ENCODE results near the gene DOK7.

The DOK7 gene

DNA sequence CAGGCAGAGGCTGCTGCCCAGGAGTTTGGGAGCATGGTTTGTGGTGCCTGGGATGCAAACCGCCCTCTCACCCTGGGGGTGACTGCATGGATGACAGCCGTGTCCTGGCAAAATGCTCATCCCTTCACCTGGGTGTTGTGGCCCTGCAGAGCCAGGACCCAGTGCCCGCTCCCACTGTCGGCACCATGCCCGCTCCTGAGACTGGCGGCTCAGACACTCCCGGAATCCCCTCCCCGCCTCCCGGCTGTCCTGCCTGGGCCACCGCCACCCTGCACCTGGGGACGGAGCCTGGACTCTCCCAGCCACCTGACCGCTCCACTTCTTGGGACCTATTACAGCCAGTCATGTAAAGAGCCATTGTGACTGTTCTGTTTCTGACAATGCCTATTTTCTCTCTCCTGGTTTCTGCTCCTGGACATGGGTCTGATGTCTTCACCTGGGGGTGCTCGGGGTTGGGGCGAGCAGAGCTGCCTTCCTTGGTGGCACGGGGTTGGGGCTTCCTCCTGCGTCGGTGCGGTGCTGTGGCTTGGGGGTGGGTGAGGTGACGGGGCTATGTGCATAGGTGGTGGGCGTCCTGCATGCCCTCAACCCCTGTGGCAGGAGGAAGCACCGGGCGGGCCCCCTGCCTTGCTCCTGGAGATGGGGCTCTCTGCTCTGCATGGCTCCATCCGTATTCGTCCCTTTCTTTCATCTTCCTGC lies 38.2 kb downstream of the DOK7 start:
- no peak overlapping the region for H3K27ac ChIP-seq
- TF ChIP-seq CTCF (IDR thresholded peaks at IDR 0.05) (no peak), ZFX (IDR thresholded peaks at IDR 0.05; ENCODE audit: borderline replicate concordance) (no peak)

DNA sequence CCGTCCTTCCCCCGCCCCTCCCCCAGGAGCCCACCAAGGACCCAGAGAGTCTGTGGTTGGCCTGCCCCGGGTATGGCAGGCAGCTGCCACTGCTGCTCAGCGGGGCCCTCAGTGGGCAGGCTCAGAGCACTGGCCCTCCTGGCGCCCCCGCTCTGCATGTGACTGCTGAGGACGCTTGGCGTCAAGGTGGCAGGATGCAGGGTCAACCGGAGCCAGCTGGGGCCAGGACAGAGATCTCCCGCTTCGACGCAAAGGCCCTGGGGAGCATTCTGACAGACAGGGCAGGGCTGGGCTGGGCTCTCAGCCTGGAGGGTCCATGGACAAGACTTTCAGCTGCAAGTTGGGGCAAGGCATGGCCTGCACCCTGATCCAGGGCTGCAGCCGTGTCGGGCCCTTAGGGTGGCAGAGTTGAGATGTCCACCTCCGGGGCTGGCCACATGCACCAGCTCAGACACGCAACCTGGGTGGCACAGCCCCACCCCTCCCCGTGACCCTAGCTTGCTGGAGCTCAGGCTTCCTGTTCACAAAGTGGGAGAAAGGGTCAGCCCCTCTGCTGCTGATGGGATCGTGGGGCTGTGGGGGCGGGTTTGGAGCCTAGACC lies 38.8 kb downstream of the DOK7 start:
- TF ChIP-seq ZFX (IDR thresholded peaks at IDR 0.05; ENCODE audit: borderline replicate concordance) (no peak), CTCF (IDR thresholded peaks at IDR 0.05) (no peak)
- H3K27ac ChIP-seq, result no peak overlapping the region

- TF ChIP-seq CTCF (IDR thresholded peaks at IDR 0.05) (no peak), ZFX (IDR thresholded peaks at IDR 0.05; ENCODE audit: borderline replicate concordance) (no peak)
These were observed 40.1 kb downstream of the DOK7 start for GRCh38 chr4:3502941-3503936.

DNA sequence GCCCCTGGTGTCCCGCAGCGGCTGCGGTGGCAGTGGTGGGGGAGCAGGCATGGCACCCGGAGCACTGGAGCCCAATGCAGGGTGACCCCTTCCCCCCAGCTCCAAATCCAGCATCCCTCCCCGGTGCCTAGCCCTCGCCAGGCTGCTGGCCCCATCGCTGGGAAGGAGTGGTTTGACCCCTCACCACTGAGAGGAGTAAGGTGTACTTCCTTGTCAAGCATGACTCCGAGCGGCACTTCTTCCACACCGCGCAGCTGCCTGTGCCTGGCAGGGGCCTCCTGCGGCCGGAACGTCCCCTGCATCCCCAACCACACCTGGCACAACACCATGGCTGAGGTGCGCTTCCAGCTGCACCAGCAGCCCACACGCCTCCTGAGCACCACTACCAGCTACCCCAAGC lies 42.1 kb downstream of the DOK7 start:
- H3K27ac ChIP-seq, result no peak overlapping the region
- TF ChIP-seq ZFX (IDR thresholded peaks at IDR 0.05; ENCODE audit: borderline replicate concordance) (no peak), CTCF (IDR thresholded peaks at IDR 0.05) (no peak)

More at GRCh38 chr4:3502941-3503936, 40.1 kb downstream of the DOK7 start:
- no peak overlapping the region for H3K27ac ChIP-seq

DNA sequence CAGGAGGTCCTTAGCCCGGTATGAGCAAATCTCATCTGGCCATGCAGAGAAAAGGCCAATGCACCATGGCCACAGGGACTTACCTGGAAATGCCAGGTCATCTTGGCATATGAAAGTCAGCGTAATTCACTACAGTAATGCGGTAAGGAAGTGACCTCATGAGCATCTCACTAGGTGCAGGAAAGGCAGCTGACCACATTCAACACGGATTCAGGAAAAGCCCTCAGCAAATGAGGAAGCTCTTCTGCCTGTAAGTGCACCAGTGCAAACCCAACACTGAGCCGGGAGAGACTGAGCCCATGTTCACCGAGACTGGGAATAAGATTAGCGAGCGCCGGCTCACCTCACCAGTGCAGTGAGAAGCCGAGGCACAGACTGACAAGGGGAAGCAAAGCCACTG lies 45.4 kb downstream of the DOK7 start:
- TF ChIP-seq ZFX (IDR thresholded peaks at IDR 0.05; ENCODE audit: borderline replicate concordance) (no peak), CTCF (IDR thresholded peaks at IDR 0.05) (no peak)
- H3K27ac ChIP-seq, result no peak overlapping the region

GRCh38 chr4:3510481-3510880 lies 47.4 kb downstream of the DOK7 start:
- TF ChIP-seq ZFX (IDR thresholded peaks at IDR 0.05; ENCODE audit: borderline replicate concordance) (no peak), CTCF (IDR thresholded peaks at IDR 0.05) (no peak)
- H3K27ac ChIP-seq, result no peak overlapping the region

Measured in 22Rv1 (cell line).